GM13977 (cell line): ENCODE measurements around the gene PLXNB2.

Experiments
- DNase-seq: peaks from one replicate; pipeline ENCODE4 v3.0.0; 2012; ENCODE audit warnings: low spot score
- CTCF ChIP-seq: IDR thresholded peaks from 2 replicates; pipeline ENCODE4 v1.5.1; 2012; ENCODE audit warnings: mild to moderate bottlenecking, control low read depth; ENCODE audit not compliant: insufficient read depth; ENCODE audit errors: extremely low read depth, missing control alignments
- in situ Hi-C: fragments of 300-500 bp; cut with MboI; formaldehyde crosslinking; loops from one replicate; pipeline ENCODE4 v1.12.0; 2022; ENCODE audit warnings: low sequenced_read_pairs, low pct_unique_long_range_greater_than_20kb, mixed read lengths, inconsistent platforms; ENCODE audit not compliant: unreplicated experiment

Gene PLXNB2

DNA sequence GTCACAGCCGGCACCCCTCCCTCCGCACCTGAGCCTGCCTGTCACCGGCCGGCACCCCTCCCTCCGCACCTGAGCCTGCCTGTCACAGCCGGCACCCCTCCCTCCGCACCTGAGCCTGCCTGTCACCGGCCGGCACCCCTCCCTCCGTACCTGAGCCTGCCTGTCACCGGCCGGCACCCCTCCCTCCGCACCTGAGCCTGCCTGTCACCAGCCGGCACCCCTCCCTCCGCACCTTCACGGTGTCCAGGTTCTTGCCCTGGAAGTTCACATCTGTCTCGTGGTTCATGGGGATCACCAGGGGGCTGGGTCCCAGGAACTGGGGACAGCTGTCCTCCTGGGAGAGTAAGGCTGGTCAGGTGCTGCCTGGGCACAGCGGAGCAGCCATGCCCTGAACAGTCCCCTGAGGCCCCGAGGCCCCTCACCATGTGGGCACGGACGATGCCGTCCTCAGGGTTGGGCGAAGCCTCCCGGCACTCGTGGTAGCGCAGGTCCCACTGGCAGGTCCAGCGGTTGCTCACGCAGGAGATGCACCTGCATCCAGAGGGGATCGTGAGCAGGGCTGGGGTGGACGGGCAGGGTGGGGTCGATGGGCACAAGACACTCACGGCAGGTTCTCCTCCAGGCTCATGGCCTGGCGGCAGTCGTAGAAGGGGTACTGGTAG lies 21.7 kb downstream of the PLXNB2 start:
- no peak for DNase-seq
- in situ Hi-C loops, result no loop called here
- no peak for TF ChIP-seq CTCF

DNA sequence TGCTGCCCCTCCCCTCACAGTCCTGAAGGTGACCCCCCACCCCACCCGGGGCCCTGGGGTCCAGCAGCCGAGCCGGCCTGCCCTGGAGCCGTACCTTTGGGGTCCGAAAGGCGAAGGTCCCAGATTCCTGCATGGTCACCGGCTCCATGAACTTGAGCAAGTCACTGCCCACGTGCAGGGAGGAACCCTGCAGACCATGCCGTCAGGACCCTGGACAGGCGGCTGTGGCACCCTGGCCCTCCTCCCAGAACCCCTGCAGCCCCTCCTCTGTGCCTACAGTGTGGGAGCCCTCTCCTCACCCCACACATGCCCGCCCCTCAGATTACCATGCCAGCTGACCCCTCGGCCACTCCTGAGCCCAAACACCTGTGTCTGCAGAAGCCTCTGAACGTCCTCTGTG lies 23.0 kb downstream of the PLXNB2 start:
- no peak for TF ChIP-seq CTCF

DNA sequence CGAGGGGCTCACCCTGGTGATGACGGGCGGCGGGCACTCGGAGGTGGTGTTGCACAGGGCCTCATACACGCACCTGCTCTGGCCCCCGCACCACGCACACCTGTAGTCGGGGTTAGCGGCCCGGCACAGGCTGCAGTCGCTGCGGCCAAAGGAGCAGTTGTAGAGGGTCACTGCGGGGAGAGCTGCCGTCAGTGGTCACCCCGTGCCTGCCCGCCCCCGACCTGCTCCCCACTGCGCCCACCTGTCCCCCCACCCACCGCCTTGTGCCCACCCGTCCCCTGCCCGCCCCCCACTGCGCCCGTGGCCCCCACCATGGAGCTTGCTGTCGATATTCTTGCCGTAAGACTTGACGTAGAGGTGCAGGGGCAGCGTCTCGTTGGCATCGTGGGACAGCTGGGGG lies 23.6 kb downstream of the PLXNB2 start:
- DNase-seq, result no peak
- TF ChIP-seq CTCF, result no peak

More for the DNA sequence above, 23.0 kb downstream of the PLXNB2 start:
- no peak for DNase-seq
- in situ Hi-C loops, result no loop called here

GRCh38 chr22:50282361-50283155 lies 24.9 kb downstream of the PLXNB2 start:
- in situ Hi-C loops, result no loop called here
- no peak for TF ChIP-seq CTCF
- no peak for DNase-seq

More for the DNA sequence above, 23.6 kb downstream of the PLXNB2 start:
- in situ Hi-C loops, result no loop called here

DNA sequence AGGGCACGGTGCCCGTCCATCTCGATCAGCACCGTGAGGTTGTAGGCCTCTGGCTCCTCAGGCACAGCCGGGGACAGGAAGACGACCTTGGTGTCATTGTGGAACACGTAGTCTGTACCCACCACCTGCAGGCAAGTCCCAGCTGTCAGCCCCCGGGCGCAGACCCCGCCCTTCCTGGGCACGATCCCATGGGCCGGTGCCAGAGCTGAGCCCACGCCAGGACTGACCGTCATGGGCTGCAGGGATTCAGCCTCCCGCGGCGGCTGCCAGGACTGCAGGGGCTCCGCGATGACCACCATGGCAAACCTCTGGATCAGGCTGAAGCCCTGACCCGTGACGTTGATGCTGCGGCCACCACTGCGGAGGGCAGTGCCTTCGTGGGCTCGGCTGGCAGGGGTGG lies 25.5 kb downstream of the PLXNB2 start:
- DNase-seq, result no peak
- TF ChIP-seq CTCF, result no peak
- in situ Hi-C loops, result no loop called here

GRCh38 chr22:50281384-50281760 lies 26.1 kb downstream of the PLXNB2 start:
- in situ Hi-C loops, result no loop called here
- DNase-seq, result no peak
- no peak for TF ChIP-seq CTCF
